ENCODE measurements around the gene ST8SIA2.

Gene ST8SIA2

GRCh38 chr15:92393071-92393979 lies at the start of gene ST8SIA2:
Gene ST8SIA2, plus strand, starts transcription at chr15:92393881. Its CDS starts 184 bp downstream, at chr15:92394065.
- no peak for TF ChIP-seq CTCF (IDR thresholded peaks at IDR 0.05; ENCODE audit: unreplicated experiment in 3 of 3)
- H3K9me3 Mint-ChIP-seq = no peaks in the 10 kb centered on the region
- peaks cover 34% of the 10 kb centered on the region for H3K4me1 Mint-ChIP-seq
- peak within 1 kb of the TSS in 2 of 3 experiments; percentile 83 to 88 for H3K27ac Mint-ChIP-seq
- peaks cover 85% of the 10 kb centered on the region for H3K27me3 Mint-ChIP-seq (ENCODE audit: low read depth)
- peak within 1 kb of the TSS; percentile 90 to 97 (median 96) for H3K4me3 Mint-ChIP-seq
- no peaks in the 10 kb centered on the region for H3K36me3 Mint-ChIP-seq (ENCODE audit: low read depth)

GRCh38 chr15:92343924-92344643 lies 49.6 kb upstream of the ST8SIA2 start:
- Mint-ChIP-seq H3K27ac (no peak overlapping the region), H3K36me3 (ENCODE audit: low read depth) (no peaks in the 10 kb centered on the region), H3K9me3 (no peaks in the 10 kb centered on the region), H3K27me3 (ENCODE audit: low read depth) (peaks cover 60% of the 10 kb centered on the region), H3K4me3 (no peak overlapping the region), H3K4me1 (no peaks in the 10 kb centered on the region)
- no peak for TF ChIP-seq CTCF (IDR thresholded peaks at IDR 0.05; ENCODE audit: unreplicated experiment in 3 of 3)

GRCh38 chr15:92346063-92346462 lies 47.6 kb upstream of the ST8SIA2 start:
- H3K4me3 Mint-ChIP-seq = no peak overlapping the region
- peaks cover 57% of the 10 kb centered on the region for H3K27me3 Mint-ChIP-seq (ENCODE audit: low read depth)
- H3K36me3 Mint-ChIP-seq (ENCODE audit: low read depth) = no peaks in the 10 kb centered on the region
- no peak overlapping the region for H3K27ac Mint-ChIP-seq
- TF ChIP-seq CTCF (IDR thresholded peaks at IDR 0.05; ENCODE audit: unreplicated experiment in 3 of 3) = no peak
- H3K4me1 Mint-ChIP-seq = no peaks in the 10 kb centered on the region
- H3K9me3 Mint-ChIP-seq = no peaks in the 10 kb centered on the region

DNA sequence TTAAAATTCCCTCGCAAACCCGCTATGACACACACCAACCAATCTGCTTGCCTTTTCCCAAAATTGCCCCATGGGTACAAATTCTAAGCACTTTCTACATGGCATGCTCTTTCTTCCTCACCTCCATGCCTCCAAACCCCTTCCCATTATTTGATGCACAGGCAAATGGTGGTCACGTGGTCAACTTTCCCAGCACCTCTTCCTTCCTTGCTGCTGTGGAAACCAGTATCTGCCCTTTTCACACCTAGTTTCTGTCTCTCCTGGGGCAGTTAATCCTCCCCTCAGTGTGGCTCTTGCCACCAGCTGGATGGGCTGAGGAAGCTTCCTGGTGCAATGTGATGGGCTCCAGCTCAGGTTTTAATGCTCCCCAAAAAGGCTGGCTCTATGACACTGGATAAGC lies 38.4 kb upstream of the ST8SIA2 start:
- H3K4me3 Mint-ChIP-seq = no peak overlapping the region
- H3K4me1 Mint-ChIP-seq = no peaks in the 10 kb centered on the region
- no peak for TF ChIP-seq CTCF (IDR thresholded peaks at IDR 0.05; ENCODE audit: unreplicated experiment in 3 of 3)
- no peaks in the 10 kb centered on the region for H3K9me3 Mint-ChIP-seq
- peaks cover 12% of the 10 kb centered on the region for H3K27me3 Mint-ChIP-seq (ENCODE audit: low read depth)
- no peaks in the 10 kb centered on the region for H3K36me3 Mint-ChIP-seq (ENCODE audit: low read depth)
- H3K27ac Mint-ChIP-seq = no peak overlapping the region

GRCh38 chr15:92361321-92362000 lies 32.2 kb upstream of the ST8SIA2 start:
- peaks cover 5% of the 10 kb centered on the region for H3K27me3 Mint-ChIP-seq (ENCODE audit: low read depth)
- TF ChIP-seq CTCF (IDR thresholded peaks at IDR 0.05; ENCODE audit: unreplicated experiment in 3 of 3) = no peak
- H3K4me1 Mint-ChIP-seq = peaks cover 22% of the 10 kb centered on the region
- H3K4me3 Mint-ChIP-seq = no peak overlapping the region
- H3K9me3 Mint-ChIP-seq = no peaks in the 10 kb centered on the region
- H3K36me3 Mint-ChIP-seq (ENCODE audit: low read depth) = no peaks in the 10 kb centered on the region
- H3K27ac Mint-ChIP-seq = no peak overlapping the region
